Activated naive CD4-positive, alpha-beta T cell treated with Interleukin-2 at 50 U/mL for 16 hours (primary cell): ENCODE data around the gene NUP153.

Experiments
- DNase-seq: peaks from one replicate; pipeline ENCODE4 v3.0.0-alpha.2; 2020

Gene NUP153

GRCh38 chr6:17656092-17656491 lies 50.6 kb downstream of the NUP153 start:
- no peak for DNase-seq

- DNase-seq: no peak
These were observed 53.4 kb downstream of the NUP153 start for GRCh38 chr6:17653198-17653882.

GRCh38 chr6:17650656-17651309 lies 55.9 kb downstream of the NUP153 start:
- DNase-seq: no peak

GRCh38 chr6:17648745-17649144 lies 58.0 kb downstream of the NUP153 start:
- DNase-seq: no peak

DNA sequence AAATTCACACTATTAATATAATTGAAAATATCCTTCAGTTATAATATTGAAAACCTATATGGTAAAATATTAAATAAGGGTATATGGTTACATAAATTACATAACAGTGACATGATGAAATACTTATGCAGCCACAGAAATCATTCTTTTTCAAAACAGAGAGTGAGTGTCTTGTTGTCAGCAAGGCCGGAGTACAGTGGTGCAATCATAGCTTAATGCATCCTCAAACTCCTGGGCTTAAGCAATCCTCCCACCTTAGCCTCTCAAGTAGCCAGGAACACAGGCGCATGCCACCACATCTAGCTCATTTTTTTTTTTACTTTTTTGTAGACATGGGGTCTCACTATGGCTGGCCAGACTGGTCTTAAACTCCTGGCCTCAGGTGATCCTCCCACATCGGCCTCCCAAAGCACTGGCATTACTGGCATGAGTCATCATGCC lies 66.2 kb downstream of the NUP153 start:
- DNase-seq: no peak

GRCh38 chr6:17638212-17638715 lies 68.5 kb downstream of the NUP153 start:
- no peak for DNase-seq

GRCh38 chr6:17635568-17635967 lies 71.2 kb downstream of the NUP153 start:
- DNase-seq: no peak

GRCh38 chr6:17633465-17634188 lies 73.1 kb downstream of the NUP153 start:
- DNase-seq: no peak

- DNase-seq: no peak
These were observed 73.8 kb downstream of the NUP153 start for GRCh38 chr6:17632934-17633333.

DNA sequence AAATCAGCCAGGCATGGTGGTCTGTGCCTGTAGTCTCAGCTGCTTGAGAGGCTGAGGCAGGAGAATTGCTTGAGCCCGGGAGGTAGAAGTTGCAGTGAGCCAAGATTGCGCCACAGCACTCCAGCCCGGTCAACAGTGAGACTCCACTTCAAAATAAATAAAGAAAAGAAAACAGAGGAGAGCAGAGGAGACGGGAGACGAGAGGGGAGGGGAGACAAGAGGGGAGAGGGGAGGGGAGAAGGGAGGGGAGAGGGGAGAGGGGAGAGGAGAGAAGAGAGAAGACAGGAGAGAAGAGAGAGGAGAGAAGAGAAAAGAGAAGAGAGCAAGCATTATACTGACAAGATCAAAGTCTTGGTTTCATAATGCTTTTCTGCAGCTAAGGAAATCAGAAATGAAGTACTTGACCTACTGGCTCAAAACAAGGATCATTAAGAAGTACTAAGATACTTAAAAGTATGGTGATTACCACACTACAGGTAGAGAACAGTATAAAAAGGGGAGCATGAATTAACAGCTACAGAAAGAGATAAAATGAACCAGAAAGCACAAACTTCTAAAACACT lies 76.1 kb downstream of the NUP153 start:
- DNase-seq: no peak

GRCh38 chr6:17629824-17630510 lies 76.8 kb downstream of the NUP153 start:
- no peak for DNase-seq

DNA sequence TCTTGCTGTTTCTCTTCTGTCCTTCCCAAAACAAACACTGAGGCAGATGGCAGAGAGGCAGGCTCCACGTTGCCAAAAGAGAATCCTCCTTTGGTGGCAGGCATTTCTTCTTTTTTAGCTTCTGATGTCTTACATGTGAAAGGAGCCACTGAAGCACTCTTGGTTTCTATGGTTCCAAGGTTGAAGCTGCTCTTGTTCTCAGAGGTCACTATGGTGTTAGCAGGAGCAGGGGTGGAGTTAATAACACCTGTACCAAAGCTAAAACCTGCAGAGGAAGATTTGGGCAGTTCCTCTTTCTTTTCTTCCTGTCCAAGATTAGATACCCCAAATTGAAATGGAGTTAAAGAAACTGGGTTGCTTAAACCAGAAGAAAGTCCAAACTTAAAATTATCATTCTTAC lies 77.9 kb downstream of the NUP153 start:
- no peak for DNase-seq

DNA sequence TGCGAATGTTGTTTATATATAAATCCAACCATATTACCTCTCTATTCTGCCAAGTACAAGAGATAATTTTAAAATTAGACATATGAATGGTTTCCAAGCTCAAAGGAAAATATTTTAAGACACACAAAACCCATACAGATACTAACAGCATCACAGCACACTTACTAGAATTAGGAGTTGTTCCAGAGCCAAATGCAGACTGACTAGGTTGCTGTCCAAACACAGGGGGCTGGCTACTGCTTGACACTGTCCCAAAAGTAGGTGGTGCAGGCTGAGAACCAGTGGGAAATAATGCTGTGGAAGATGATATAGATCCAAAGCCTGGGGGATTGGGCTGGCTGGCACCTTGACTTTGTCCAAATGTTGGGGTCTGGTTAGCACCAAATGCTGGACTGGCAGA lies 82.3 kb downstream of the NUP153 start:
- no peak for DNase-seq

GRCh38 chr6:17622144-17622543 lies 84.6 kb downstream of the NUP153 start:
- DNase-seq: no peak

- no peak for DNase-seq
These were observed 85.7 kb downstream of the NUP153 start for GRCh38 chr6:17621003-17621402.

GRCh38 chr6:17615794-17616193 lies 90.9 kb downstream of the NUP153 start:
- DNase-seq: no peak

- DNase-seq: no peak
These were observed 94.7 kb downstream of the NUP153 start for GRCh38 chr6:17612048-17612447.

- no peak for DNase-seq
These were observed 95.9 kb downstream of the NUP153 start for GRCh38 chr6:17610835-17611234.

- no peak for DNase-seq
These were observed 100.1 kb downstream of the NUP153 start for GRCh38 chr6:17606606-17607005.

- DNase-seq: no peak
These were observed 103.8 kb downstream of the NUP153 start for GRCh38 chr6:17602888-17603287.

- DNase-seq: no peak
These were observed 105.4 kb downstream of the NUP153 start for GRCh38 chr6:17601386-17601703.

DNA sequence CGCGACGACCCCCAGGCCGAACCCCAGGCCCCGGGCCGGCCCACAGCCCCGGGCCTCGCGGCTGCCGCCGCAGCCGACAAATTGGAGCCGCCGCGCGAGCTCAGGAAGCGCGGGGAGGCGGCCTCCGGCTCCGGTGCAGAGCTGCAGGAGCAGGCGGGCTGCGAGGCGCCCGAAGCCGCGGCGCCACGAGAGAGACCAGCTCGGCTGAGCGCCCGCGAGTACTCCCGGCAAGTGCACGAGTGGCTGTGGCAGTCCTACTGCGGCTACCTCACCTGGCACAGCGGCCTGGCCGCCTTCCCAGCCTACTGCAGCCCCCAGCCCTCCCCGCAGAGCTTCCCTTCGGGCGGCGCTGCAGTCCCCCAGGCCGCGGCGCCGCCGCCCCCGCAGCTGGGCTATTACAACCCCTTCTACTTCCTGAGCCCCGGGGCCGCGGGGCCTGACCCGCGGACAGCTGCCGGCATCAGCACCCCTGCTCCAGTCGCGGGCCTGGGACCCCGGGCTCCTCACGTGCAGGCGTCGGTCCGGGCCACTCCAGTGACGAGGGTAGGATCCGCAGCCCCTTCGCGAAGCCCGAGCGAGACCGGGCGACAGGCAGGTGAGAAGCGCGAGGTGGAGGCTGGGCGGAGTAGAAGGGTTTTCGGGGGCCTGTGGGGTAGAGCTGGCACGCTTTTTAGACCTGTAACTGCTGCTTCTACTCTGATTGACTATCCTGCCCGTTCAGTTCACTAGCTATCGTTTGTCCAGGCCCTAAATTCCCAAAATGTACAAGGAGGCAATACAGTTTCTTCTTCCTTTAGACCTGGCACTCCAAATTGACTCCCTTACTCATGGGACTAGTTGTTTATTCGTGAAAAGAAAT lies 106.0 kb downstream of the NUP153 start:
- DNase-seq: peak; percentile 42
